ENCODE data around the gene MYBPC2.

DNA sequence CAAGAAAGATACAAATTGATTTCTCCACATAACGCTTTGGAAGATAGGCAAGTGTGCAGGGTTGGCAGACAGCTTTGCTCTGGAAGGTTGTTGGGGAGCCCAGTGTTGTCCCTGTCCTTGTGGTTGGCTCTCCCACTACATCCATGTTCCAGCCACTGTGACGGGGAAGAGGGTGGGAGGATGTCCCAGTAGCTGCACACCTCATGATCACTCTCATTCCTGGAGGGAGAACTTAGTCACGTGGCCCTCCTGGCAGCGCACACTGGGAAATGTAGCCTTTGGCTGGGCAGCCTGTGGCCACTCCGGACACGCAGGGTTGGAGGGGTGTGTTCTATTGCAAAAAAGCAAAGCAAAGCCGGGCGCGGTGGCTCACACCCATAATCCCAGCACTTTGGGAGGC lies 38.7 kb upstream of the MYBPC2 start:
- TF ChIP-seq POLR2AphosphoS5 (IDR thresholded peaks at IDR 0.05) (no peak), POLR2A (IDR thresholded peaks at IDR 0.05) (no peak)
- TF ChIP-seq, protein P1, sequence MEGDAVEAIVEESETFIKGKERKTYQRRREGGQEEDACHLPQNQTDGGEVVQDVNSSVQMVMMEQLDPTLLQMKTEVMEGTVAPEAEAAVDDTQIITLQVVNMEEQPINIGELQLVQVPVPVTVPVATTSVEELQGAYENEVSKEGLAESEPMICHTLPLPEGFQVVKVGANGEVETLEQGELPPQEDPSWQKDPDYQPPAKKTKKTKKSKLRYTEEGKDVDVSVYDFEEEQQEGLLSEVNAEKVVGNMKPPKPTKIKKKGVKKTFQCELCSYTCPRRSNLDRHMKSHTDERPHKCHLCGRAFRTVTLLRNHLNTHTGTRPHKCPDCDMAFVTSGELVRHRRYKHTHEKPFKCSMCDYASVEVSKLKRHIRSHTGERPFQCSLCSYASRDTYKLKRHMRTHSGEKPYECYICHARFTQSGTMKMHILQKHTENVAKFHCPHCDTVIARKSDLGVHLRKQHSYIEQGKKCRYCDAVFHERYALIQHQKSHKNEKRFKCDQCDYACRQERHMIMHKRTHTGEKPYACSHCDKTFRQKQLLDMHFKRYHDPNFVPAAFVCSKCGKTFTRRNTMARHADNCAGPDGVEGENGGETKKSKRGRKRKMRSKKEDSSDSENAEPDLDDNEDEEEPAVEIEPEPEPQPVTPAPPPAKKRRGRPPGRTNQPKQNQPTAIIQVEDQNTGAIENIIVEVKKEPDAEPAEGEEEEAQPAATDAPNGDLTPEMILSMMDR (IDR thresholded peaks at IDR 0.05), result no peak

Measured in suprapubic skin (tissue), 4 donors.